ENCODE measurements around the gene PPIC.

DNA sequence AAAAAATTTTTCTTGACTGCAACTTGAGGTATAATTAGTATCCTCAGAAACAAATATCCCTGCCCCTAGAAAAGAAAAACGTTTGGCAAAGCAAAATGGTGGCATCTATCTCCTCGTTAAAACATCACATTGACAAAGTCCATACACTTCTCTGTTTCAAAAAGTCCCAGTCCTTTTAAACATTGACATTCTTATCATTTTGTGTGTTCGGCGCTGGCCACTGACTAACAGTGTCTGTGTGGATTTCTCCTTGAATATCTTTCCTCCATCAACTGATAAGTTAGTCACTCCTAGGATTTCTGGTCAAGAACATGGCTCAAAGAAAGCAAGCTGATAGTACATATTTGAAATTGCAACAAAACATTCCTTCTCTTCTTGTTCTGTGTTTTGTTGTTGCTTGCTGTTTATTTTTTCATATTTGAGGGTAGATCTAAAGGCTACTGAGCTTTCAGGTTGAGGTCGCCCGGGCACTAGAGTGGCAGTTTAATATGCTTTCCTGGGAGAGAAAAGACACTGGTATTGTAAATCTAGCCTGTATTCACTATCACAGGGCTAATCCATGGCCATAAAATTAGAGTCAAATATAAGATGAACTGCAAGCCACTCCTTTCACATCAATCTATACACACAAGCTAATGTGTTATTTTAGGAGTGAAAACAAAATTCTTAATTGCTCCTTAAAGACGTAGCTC lies 8.5 kb upstream of the PPIC start:
- TF ChIP-seq, protein P1, sequence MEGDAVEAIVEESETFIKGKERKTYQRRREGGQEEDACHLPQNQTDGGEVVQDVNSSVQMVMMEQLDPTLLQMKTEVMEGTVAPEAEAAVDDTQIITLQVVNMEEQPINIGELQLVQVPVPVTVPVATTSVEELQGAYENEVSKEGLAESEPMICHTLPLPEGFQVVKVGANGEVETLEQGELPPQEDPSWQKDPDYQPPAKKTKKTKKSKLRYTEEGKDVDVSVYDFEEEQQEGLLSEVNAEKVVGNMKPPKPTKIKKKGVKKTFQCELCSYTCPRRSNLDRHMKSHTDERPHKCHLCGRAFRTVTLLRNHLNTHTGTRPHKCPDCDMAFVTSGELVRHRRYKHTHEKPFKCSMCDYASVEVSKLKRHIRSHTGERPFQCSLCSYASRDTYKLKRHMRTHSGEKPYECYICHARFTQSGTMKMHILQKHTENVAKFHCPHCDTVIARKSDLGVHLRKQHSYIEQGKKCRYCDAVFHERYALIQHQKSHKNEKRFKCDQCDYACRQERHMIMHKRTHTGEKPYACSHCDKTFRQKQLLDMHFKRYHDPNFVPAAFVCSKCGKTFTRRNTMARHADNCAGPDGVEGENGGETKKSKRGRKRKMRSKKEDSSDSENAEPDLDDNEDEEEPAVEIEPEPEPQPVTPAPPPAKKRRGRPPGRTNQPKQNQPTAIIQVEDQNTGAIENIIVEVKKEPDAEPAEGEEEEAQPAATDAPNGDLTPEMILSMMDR (IDR thresholded peaks at IDR 0.05) = no peak
- no peak for TF ChIP-seq POLR2A (IDR thresholded peaks at IDR 0.05)

Measured in upper lobe of left lung (tissue), 4 donors.